SK-N-SH treated with all-trans-retinoic acid at 6 μM for 48 hours (cell line): ENCODE results near the gene TCF12.

Source experiments
- ATAC-seq: fragments of 200-7000 bp; cut with Tn5 transposase; 3 replicates; pipeline ENCODE4 v1.9.1; 2020; ENCODE audit warnings: mild to moderate bottlenecking, moderate library complexity
- ARNTL ChIP-seq: fragments of 450-650 bp; formaldehyde crosslinking; IDR thresholded peaks from 2 replicates; pipeline ENCODE4 v1.5.0; 2020; ENCODE audit warnings: low read depth, mild to moderate bottlenecking, moderate library complexity, borderline replicate concordance
- CSDC2 ChIP-seq: fragments of 250-450 bp; sonication (Bioruptor Pico); IDR thresholded peaks from 2 replicates; pipeline ENCODE4 v1.5.0; 2020; ENCODE audit warnings: mild to moderate bottlenecking, moderate library complexity
- ESRRG ChIP-seq: fragments of 250-450 bp; sonication (Bioruptor Pico); IDR thresholded peaks from 2 replicates; pipeline ENCODE4 v1.6.1; 2021; ENCODE audit warnings: mild to moderate bottlenecking
- ISL1 ChIP-seq: fragments of 250-450 bp; sonication (Bioruptor Pico); IDR thresholded peaks from 2 replicates; pipeline ENCODE4 v2.1.2; 2022; ENCODE audit warnings: mild to moderate bottlenecking, moderate library complexity
- PPARA ChIP-seq: fragments of 250-450 bp; sonication (Bioruptor Pico); IDR thresholded peaks from 2 replicates; pipeline ENCODE4 v1.5.0; 2020; ENCODE audit warnings: mild to moderate bottlenecking, borderline replicate concordance
- RARB ChIP-seq: fragments of 250-450 bp; sonication (Bioruptor Pico); IDR thresholded peaks from 2 replicates; pipeline ENCODE4 v1.8.0; 2021; ENCODE audit warnings: mild to moderate bottlenecking, moderate library complexity
- TCF4 ChIP-seq: fragments of 250-450 bp; sonication (Bioruptor Pico); IDR thresholded peaks from 2 replicates; pipeline ENCODE4 v1.8.0; 2021; ENCODE audit warnings: mild to moderate bottlenecking, moderate library complexity, borderline replicate concordance
- ZC3H10 ChIP-seq: fragments of 250-450 bp; sonication (Bioruptor Pico); IDR thresholded peaks from 2 replicates; pipeline ENCODE4 v1.5.1; 2021; ENCODE audit warnings: mild to moderate bottlenecking, moderate library complexity
- ZFP3 ChIP-seq: fragments of 250-450 bp; sonication (Bioruptor Pico); IDR thresholded peaks from 2 replicates; pipeline ENCODE4 v1.5.0; 2020; ENCODE audit warnings: mild to moderate bottlenecking, moderate library complexity
- ZNF70 ChIP-seq: fragments of 450-650 bp; formaldehyde crosslinking; IDR thresholded peaks from 2 replicates; pipeline ENCODE4 v1.5.0; 2020; ENCODE audit warnings: mild to moderate bottlenecking, moderate library complexity
- ZNF8 ChIP-seq: fragments of 450-650 bp; formaldehyde crosslinking; IDR thresholded peaks from 2 replicates; pipeline ENCODE4 v1.5.0; 2020; ENCODE audit warnings: mild to moderate bottlenecking, moderate library complexity
- TF ChIP-seq, protein P1 (sequence below): fragments of 250-450 bp; sonication (Bioruptor Pico); IDR thresholded peaks from 2 replicates; pipeline ENCODE4 v1.5.1; 2021; ENCODE audit warnings: mild to moderate bottlenecking, moderate library complexity
- TF ChIP-seq, protein P2 (sequence below): fragments of 250-450 bp; sonication (Bioruptor Pico); IDR thresholded peaks from 2 replicates; pipeline ENCODE4 v1.5.0; 2020; ENCODE audit warnings: mild to moderate bottlenecking, moderate library complexity
- TF ChIP-seq, protein P3 (sequence below): fragments of 250-450 bp; sonication (Bioruptor Pico); IDR thresholded peaks from 2 replicates; pipeline ENCODE4 v1.8.0; 2021; ENCODE audit warnings: low read depth, mild to moderate bottlenecking, moderate library complexity, borderline replicate concordance

TCF12 gene

DNA sequence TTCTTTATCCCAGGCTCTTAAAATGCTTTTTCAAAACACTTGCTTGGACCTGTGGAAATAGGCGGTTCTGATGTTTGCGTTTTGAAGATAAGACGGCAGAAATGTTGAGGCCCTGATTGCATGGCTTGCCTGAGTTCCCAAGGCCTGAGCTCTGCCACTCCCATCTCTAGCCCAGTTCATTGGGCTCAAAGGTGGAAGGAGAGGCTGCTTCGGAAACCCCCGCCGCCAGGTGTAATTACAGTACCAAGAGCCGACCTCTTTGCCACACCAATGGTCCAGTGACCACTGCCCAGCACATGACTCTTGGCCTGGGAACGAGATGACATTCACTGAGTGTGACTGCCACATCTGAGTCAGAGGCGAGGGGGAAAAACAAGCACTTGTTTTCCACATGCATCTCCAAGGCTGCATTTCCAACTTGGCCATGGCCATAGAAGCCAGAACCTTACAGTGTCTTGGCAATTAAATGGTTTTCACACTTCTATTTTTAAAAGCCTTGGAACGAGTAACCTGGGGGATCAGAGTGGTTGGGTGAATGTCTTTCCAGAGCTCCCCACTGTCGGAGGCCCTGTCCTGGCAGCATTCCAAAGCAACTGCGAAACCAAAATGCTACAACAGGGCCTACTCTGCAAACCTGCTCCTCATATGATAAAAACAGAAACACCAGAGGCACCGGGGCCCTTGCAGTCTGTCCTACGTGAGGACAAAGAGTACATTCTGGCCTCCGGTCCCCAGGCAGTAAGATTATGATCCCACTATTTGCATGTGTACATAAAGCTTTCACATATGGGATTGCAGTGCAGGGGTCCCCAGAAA is 394.1 kb downstream of the TCF12 start (continued):
- TF ChIP-seq, protein P1, sequence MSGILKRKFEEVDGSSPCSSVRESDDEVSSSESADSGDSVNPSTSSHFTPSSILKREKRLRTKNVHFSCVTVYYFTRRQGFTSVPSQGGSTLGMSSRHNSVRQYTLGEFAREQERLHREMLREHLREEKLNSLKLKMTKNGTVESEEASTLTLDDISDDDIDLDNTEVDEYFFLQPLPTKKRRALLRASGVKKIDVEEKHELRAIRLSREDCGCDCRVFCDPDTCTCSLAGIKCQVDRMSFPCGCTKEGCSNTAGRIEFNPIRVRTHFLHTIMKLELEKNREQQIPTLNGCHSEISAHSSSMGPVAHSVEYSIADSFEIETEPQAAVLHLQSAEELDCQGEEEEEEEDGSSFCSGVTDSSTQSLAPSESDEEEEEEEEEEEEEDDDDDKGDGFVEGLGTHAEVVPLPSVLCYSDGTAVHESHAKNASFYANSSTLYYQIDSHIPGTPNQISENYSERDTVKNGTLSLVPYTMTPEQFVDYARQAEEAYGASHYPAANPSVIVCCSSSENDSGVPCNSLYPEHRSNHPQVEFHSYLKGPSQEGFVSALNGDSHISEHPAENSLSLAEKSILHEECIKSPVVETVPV (CRISPR knock-in tag): no peak
- TF ChIP-seq ZC3H10 (no peak), ISL1 (CRISPR knock-in tag) (no peak), CSDC2 (CRISPR knock-in tag) (no peak)

DNA sequence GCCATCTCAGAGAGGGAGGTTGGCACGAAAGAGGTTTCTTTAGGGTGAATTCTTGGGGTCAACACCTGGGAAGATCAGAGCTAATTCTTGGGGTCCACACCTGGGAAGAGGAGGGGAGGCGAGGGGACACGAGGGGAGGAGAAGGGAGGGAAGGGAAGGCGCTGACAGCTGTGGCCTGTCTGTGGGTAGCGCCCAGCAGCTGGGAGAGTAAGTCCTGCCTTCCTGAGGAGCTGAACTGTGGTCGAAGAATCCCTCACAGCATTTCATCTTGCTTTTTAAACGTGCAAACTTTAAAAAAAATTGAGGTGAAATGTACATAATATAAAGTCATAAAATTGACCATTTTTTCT is 394.7 kb downstream of the TCF12 start:
- ATAC-seq: no peak
- TF ChIP-seq, protein P2, sequence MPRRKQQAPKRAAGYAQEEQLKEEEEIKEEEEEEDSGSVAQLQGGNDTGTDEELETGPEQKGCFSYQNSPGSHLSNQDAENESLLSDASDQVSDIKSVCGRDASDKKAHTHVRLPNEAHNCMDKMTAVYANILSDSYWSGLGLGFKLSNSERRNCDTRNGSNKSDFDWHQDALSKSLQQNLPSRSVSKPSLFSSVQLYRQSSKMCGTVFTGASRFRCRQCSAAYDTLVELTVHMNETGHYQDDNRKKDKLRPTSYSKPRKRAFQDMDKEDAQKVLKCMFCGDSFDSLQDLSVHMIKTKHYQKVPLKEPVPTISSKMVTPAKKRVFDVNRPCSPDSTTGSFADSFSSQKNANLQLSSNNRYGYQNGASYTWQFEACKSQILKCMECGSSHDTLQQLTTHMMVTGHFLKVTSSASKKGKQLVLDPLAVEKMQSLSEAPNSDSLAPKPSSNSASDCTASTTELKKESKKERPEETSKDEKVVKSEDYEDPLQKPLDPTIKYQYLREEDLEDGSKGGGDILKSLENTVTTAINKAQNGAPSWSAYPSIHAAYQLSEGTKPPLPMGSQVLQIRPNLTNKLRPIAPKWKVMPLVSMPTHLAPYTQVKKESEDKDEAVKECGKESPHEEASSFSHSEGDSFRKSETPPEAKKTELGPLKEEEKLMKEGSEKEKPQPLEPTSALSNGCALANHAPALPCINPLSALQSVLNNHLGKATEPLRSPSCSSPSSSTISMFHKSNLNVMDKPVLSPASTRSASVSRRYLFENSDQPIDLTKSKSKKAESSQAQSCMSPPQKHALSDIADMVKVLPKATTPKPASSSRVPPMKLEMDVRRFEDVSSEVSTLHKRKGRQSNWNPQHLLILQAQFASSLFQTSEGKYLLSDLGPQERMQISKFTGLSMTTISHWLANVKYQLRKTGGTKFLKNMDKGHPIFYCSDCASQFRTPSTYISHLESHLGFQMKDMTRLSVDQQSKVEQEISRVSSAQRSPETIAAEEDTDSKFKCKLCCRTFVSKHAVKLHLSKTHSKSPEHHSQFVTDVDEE (CRISPR knock-in tag): no peak
- no peak for TF ChIP-seq ZFP3 (CRISPR knock-in tag)
- no peak for TF ChIP-seq ZNF8 (CRISPR knock-in tag)
- TF ChIP-seq, protein P1 (CRISPR knock-in tag): no peak
- TF ChIP-seq PPARA (CRISPR knock-in tag): no peak
- TF ChIP-seq ARNTL: no peak

DNA sequence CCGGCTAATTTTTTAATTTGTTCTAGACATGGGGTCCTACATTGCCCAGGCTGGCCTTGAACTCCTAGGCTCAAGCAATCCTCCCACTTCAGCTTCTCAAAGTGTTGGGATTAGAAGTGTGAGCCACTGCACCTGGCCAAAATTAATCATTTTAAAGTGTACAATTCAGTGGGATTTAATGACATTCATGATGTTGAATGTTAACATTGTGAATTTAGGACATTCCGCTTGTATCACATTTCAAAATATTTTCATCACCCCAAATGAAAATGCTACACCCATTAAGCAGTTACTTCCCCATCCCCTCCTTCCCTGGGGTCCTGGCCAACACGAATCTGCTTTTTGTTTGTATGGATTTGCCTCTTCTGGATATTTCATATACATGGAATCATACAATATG is 395.8 kb downstream of the TCF12 start:
- ATAC-seq: no peak
- TF ChIP-seq PPARA (CRISPR knock-in tag) (no peak), ARNTL (no peak), ZFP3 (CRISPR knock-in tag) (no peak)
- TF ChIP-seq, protein P3, sequence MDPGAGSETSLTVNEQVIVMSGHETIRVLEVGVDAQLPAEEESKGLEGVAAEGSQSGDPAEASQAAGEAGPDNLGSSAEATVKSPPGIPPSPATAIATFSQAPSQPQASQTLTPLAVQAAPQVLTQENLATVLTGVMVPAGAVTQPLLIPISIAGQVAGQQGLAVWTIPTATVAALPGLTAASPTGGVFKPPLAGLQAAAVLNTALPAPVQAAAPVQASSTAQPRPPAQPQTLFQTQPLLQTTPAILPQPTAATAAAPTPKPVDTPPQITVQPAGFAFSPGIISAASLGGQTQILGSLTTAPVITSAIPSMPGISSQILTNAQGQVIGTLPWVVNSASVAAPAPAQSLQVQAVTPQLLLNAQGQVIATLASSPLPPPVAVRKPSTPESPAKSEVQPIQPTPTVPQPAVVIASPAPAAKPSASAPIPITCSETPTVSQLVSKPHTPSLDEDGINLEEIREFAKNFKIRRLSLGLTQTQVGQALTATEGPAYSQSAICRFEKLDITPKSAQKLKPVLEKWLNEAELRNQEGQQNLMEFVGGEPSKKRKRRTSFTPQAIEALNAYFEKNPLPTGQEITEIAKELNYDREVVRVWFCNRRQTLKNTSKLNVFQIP (CRISPR knock-in tag): no peak
- TF ChIP-seq, protein P1 (CRISPR knock-in tag): no peak

DNA sequence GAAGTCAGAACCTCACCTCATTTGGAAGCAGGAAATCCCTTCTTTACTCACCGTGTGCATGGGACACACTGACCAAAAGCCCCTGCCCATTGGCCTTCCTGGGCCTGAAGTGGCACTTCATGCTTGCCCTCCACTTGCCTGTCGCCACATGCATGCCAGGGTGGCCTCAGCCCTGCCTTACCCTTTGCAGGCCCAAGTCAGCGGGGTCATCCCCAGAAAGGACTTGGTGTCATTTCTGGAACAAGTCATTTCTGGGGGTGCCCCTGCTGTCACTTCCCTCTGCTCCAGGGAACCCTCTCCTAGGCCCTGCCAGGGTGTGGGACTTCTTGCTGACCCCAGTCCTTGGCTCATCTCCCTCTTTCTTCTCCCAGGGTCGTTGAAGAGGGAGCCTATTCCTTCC is 398.0 kb downstream of the TCF12 start:
- ATAC-seq: no peak

More for the DNA sequence above, 398.0 kb downstream of the TCF12 start:
- TF ChIP-seq TCF4 (no peak), ESRRG (CRISPR knock-in tag) (no peak), RARB (CRISPR knock-in tag) (no peak), ZNF70 (CRISPR knock-in tag) (no peak)
- TF ChIP-seq, protein P2 (CRISPR knock-in tag): no peak
